A549 (cell line): Measurements from ENCODE around the gene SPAG7.

Source experiments
- CTCF ChIP-seq: fragments of >200 bp; sonication (Bioruptor Twin); formaldehyde crosslinking; IDR thresholded peaks from 3 replicates; pipeline ENCODE4 v1.5.1; 2016
- PHF8 ChIP-seq: fragments of 200-600 bp; sonication (generic); IDR thresholded peaks from 2 replicates; pipeline ENCODE4 v1.6.1; 2016; ENCODE audit warnings: low read depth, mild to moderate bottlenecking, antibody characterized with exemption, moderate library complexity, borderline replicate concordance
- POLR2A ChIP-seq: IDR thresholded peaks from 2 replicates; pipeline ENCODE4 v1.6.1; 2012; ENCODE audit warnings: mild to moderate bottlenecking, low read length
- RFX5 ChIP-seq: fragments of 450-650 bp; IDR thresholded peaks from 2 replicates; pipeline ENCODE4 v1.7.1; 2014; ENCODE audit warnings: antibody characterized with exemption, mild to moderate bottlenecking, moderate library complexity

- TF ChIP-seq CTCF, result no peak
- TF ChIP-seq POLR2A, result no peak
- no peak for TF ChIP-seq PHF8
- no peak for TF ChIP-seq RFX5
Observed at GRCh38 chr17:4986403-4986802, 18.8 kb upstream of the SPAG7 start.
